Glutamatergic neuron (in vitro differentiated cells): ENCODE measurements around the gene MAST4. TPM values are rescaled to one million over a fixed set of nuclear protein-coding genes. Genes with fewer than 3 reads are reported as not detected.

Experiments used
- DNase-seq: peaks from one replicate; pipeline ENCODE4 v3.0.0; 2022
- H3K27ac Mint-ChIP-seq: one replicate; pipeline ENCODE4 v1.8.0; 2020; ENCODE audit warnings: mild to moderate bottlenecking, mixed read lengths, inconsistent platforms; ENCODE audit not compliant: unreplicated experiment
- H3K27me3 Mint-ChIP-seq: one replicate; pipeline ENCODE4 v1.8.0; 2020; ENCODE audit warnings: mild to moderate bottlenecking, moderate library complexity, mixed read lengths, inconsistent platforms; ENCODE audit not compliant: unreplicated experiment
- H3K36me3 Mint-ChIP-seq: one replicate; pipeline ENCODE4 v1.8.0; 2020; ENCODE audit warnings: mild to moderate bottlenecking, mixed read lengths, inconsistent platforms; ENCODE audit not compliant: unreplicated experiment
- H3K4me1 Mint-ChIP-seq: one replicate; pipeline ENCODE4 v1.8.0; 2020; ENCODE audit warnings: mild to moderate bottlenecking, low read depth, mixed read lengths, inconsistent platforms; ENCODE audit not compliant: unreplicated experiment
- H3K4me3 Mint-ChIP-seq: one replicate; pipeline ENCODE4 v1.8.0; 2020; ENCODE audit warnings: mild to moderate bottlenecking, mixed read lengths, inconsistent platforms; ENCODE audit not compliant: unreplicated experiment
- H3K9me3 Mint-ChIP-seq: one replicate; pipeline ENCODE4 v1.8.0; 2020; ENCODE audit warnings: mild to moderate bottlenecking, moderate library complexity, mixed read lengths, inconsistent platforms; ENCODE audit not compliant: unreplicated experiment
- total RNA-seq: library from RNA; stranded (reverse); fragmentation: NEBNext Ultra II Directional; extraction: Animal tissue kit (Norgen Biotek cat#: 25700); gene quantifications from one replicate; pipeline ENCODE4 v1.2.1, GENCODE V29; 2021; ENCODE audit not compliant: unreplicated experiment
- TF ChIP-seq, protein P1 (sequence below): fragments of 200-600 bp; sonication (generic); IDR thresholded peaks from one replicate; pipeline ENCODE4 v1.5.0; 2021; ENCODE audit not compliant: partially characterized antibody, unreplicated experiment

The MAST4 gene
- total RNA-seq, 1 donor from 2014 or later, result 11.5 TPM

DNA sequence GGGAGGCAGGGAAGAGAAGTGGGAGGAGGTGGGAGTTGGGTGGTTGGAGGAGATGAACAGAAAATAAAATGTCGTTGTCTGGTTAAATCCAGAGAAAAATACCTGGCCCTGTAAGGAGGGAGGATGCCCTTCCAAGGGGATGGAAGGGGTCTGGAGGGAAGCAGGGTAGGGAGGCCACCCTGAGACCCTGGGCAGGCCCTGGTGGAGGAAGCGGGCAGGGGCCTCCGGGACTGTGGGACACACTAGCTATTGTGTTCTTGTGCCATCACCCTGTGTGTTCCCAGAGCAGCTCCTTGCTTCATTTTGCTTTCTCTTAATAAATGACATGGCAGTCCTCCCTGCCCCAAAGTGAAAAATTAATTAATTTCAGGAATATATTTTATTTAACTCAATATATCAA, 612.2 kb downstream of the MAST4 start:
- H3K27me3 Mint-ChIP-seq, result peaks cover 2% of the 10 kb centered on the region
- H3K9me3 Mint-ChIP-seq, result peaks cover 5% of the 10 kb centered on the region
- TF ChIP-seq, protein P1, sequence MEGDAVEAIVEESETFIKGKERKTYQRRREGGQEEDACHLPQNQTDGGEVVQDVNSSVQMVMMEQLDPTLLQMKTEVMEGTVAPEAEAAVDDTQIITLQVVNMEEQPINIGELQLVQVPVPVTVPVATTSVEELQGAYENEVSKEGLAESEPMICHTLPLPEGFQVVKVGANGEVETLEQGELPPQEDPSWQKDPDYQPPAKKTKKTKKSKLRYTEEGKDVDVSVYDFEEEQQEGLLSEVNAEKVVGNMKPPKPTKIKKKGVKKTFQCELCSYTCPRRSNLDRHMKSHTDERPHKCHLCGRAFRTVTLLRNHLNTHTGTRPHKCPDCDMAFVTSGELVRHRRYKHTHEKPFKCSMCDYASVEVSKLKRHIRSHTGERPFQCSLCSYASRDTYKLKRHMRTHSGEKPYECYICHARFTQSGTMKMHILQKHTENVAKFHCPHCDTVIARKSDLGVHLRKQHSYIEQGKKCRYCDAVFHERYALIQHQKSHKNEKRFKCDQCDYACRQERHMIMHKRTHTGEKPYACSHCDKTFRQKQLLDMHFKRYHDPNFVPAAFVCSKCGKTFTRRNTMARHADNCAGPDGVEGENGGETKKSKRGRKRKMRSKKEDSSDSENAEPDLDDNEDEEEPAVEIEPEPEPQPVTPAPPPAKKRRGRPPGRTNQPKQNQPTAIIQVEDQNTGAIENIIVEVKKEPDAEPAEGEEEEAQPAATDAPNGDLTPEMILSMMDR, result no peak
- peaks cover 16% of the 10 kb centered on the region for H3K4me1 Mint-ChIP-seq
- no peak overlapping the region for H3K27ac Mint-ChIP-seq
- no peaks in the 10 kb centered on the region for H3K36me3 Mint-ChIP-seq
- H3K4me3 Mint-ChIP-seq, result no peak overlapping the region
- no peak for DNase-seq

DNA sequence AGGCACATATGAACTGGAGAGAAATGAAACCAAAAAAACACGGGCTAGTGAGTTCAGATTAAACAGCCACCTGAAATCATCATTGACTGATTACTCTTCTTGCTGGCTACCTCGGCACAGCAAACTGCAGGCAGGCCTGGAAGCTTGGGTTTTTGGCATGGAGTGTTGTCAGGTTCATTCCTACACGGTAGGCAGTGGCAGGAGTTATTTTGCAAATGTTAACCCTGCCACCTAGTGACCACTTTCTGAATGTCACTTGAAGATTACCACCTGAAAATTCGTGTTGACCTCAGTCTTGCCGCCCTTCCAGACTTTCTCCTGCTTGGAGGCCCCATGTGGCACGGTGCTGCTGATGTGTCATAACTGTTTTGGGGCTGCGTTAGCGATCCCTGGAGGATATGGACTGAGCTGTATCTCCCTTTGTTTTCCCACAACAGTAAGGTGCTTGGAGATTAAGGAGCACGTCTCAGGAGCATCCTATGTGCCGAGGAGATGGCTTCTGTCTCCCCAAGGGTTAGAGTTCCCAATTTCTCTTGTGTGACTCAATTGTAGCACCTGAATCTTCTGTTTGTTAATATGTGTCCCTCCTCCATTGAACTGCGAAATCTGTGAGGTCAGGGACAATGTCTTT, 613.1 kb downstream of the MAST4 start:
- H3K4me1 Mint-ChIP-seq, result peaks cover 13% of the 10 kb centered on the region
- peaks cover 4% of the 10 kb centered on the region for H3K27me3 Mint-ChIP-seq
- H3K9me3 Mint-ChIP-seq, result peaks cover 5% of the 10 kb centered on the region
- TF ChIP-seq, protein P1, result peak; percentile 89
- H3K27ac Mint-ChIP-seq, result no peak overlapping the region
- no peak overlapping the region for H3K4me3 Mint-ChIP-seq
- DNase-seq, result peak; percentile 31
- H3K36me3 Mint-ChIP-seq, result no peaks in the 10 kb centered on the region

DNA sequence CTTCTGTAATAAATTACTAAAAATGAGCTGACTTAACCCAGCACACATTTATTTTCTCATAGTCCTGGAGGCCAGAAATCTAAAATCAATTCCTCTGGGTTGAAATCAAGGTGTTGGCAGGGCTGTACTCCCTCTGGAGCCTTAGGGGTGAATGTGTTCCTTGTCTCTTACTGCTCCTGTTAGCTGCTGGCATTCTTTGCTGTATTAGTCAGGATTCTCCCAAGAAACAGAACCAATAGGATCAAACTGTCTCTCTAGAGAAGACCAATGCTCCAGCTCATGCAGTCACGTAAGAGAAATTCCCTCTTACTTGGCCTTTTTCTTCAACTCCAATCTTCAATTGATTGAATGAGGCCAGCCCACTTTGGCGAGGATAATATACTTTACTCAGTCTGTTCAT, 615.7 kb downstream of the MAST4 start:
- Mint-ChIP-seq H3K4me3 (no peak overlapping the region), H3K9me3 (peaks cover 2% of the 10 kb centered on the region), H3K36me3 (no peaks in the 10 kb centered on the region), H3K27ac (no peak overlapping the region), H3K4me1 (no peaks in the 10 kb centered on the region), H3K27me3 (peaks cover 2% of the 10 kb centered on the region)
- DNase-seq, result no peak
- TF ChIP-seq, protein P1, result no peak

DNA sequence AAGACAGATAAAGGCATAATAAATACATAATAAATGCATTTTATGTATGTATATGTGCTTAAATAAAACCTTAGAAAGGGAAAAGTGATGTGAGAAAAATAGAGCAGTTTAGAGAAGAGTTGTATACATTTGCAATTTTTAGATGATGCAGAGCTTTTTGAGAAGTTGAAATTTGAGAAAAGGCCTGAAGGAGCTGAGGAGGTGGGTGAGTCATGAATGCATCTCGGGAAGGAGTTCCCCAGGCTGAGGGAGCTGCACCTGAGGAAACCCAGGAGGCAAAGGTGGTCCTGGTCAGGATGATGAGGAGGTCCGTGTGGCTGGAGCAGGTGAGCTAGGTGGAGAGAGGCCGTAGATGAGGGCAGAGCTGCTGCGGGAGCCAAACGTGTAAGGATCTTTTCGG, 617.8 kb downstream of the MAST4 start:
- no peaks in the 10 kb centered on the region for H3K4me1 Mint-ChIP-seq
- H3K4me3 Mint-ChIP-seq, result no peak overlapping the region
- H3K9me3 Mint-ChIP-seq, result peaks cover 2% of the 10 kb centered on the region
- H3K27me3 Mint-ChIP-seq, result peaks cover 3% of the 10 kb centered on the region
- H3K36me3 Mint-ChIP-seq, result no peaks in the 10 kb centered on the region
- no peak for DNase-seq
- TF ChIP-seq, protein P1, result no peak
- no peak overlapping the region for H3K27ac Mint-ChIP-seq

DNA sequence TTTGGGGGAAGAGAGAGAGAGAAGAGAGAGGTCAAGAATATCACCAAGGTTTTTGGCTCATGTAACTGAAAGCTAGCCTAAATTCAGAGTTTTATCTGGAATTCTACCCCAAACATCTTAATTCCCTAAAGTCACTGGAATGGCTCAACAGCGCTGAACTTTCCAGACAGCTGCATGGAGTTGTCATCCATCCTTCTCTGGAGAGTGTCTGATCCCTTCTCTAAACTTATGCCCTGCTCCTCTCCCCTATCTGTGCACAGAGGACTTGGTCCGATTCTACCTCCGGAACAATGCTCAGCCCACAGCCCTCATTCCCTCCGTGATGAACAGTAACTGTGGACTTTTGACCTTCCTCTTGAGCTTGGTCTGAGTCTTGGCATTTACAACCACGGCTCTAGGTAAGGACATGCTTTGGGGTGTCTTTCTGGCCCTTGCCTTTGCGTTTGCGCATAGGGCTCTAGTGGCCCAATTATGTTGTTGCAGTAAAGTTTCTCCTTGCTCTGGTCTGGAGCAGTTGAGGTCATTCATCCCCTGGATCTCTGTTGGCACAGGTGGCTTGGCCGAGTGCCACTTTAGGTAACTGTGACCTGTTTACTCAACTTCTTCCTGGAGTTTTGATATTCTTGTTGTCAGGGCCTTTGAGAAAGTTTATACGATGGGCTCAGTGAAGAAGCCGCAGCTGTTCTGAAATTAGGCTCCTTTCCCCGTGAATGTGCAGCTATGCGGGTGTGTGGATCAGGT, 618.7 kb downstream of the MAST4 start:
- TF ChIP-seq, protein P1, result no peak
- no peak for DNase-seq
- Mint-ChIP-seq H3K4me3 (no peak overlapping the region), H3K4me1 (peaks cover 4% of the 10 kb centered on the region), H3K27ac (no peak overlapping the region), H3K27me3 (peaks cover 5% of the 10 kb centered on the region), H3K9me3 (peaks cover 2% of the 10 kb centered on the region), H3K36me3 (no peaks in the 10 kb centered on the region)
